K562 (cell line): ENCODE data around the gene TTL. TPM values are rescaled to one million over a fixed set of nuclear protein-coding genes. Genes with fewer than 3 reads are reported as not detected.

ENCODE experiments used
- CCAR2 ChIP-seq: fragments of 200-400 bp; formaldehyde crosslinking; IDR thresholded peaks from 2 replicates; pipeline ENCODE4 v1.6.1; 2017; ENCODE audit warnings: mild to moderate bottlenecking, low read depth, low read length
- CREBBP ChIP-seq: IDR thresholded peaks from one replicate; pipeline ENCODE4 v1.6.1; 2012; ENCODE audit warnings: low read depth, mild to moderate bottlenecking, control low read depth, inconsistent platforms, low read length
- DMBX1 ChIP-seq: fragments of 250-450 bp; sonication (Bioruptor Pico); IDR thresholded peaks from 2 replicates; pipeline ENCODE4 v1.8.0; 2022; ENCODE audit warnings: inconsistent platforms, mild to moderate bottlenecking, moderate library complexity, borderline replicate concordance
- FOXM1 ChIP-seq, 2 experiments: fragments of 450-650 bp in 1 of 2; sonication (generic) in 1 of 2; formaldehyde crosslinking in 1 of 2; IDR thresholded peaks; 2 replicates each; pipeline versions ENCODE4 v1.6.1 to v1.9.0; 2017 to 2022; ENCODE audit warnings: low read depth in 2 of 2, mild to moderate bottlenecking in 2 of 2, missing genetic modification reagents in 1 of 2, moderate library complexity in 1 of 2
- MCM7 ChIP-seq, 2 experiments: fragments of 450-650 bp; IDR thresholded peaks; 2 replicates each; pipeline ENCODE4 v1.6.1; 2016 to 2018
- PHTF2 ChIP-seq: fragments of 250-450 bp; sonication (Bioruptor Pico); IDR thresholded peaks from 2 replicates; pipeline ENCODE4 v1.5.0; 2021; ENCODE audit warnings: mild to moderate bottlenecking
- SMARCA5 ChIP-seq: fragments of 450-650 bp; IDR thresholded peaks from 2 replicates; pipeline ENCODE4 v1.6.1; 2016
- ZNF12 ChIP-seq: sonication (generic); formaldehyde crosslinking; IDR thresholded peaks from 2 replicates; pipeline ENCODE4 v1.4.0; 2020; ENCODE audit warnings: mild to moderate bottlenecking, missing genetic modification reagents
- ZNF134 ChIP-seq: fragments of 250-450 bp; sonication (Bioruptor Pico); conservative IDR thresholded peaks from 2 replicates; pipeline ENCODE4 v1.4.0; 2020
- ZNF696 ChIP-seq: fragments of 250-450 bp; sonication (Bioruptor Pico); conservative IDR thresholded peaks from 2 replicates; pipeline ENCODE4 v1.4.0; 2020; ENCODE audit warnings: mild to moderate bottlenecking, moderate library complexity
- polyA plus RNA-seq, 8 experiments: library from polyadenylated mRNA; depleted of rRNA in 4 of 8; stranded (reverse) in 5 of 8; unstranded in 3 of 8; fragments of >200 nt; fragmentation: Nextera tagmentation in 2 of 8; fragmentation: Illumina TruSeq in 1 of 8; extraction: Ambion mirVana in 2 of 8; extraction: Trizol in 1 of 8; gene quantifications; 2 replicates each; pipeline versions ENCODE4 v1.2.1 to v1.2.3, GENCODE V29; 2011 to 2014; ENCODE audit warnings: inconsistent platforms in 1 of 8, missing spikeins in 1 of 8
- total RNA-seq, 7 experiments: library from RNA; depleted of rRNA in 6 of 7; stranded (reverse); fragments of >200 nt in 6 of 7; fragmentation: Illumina TruSeq in 2 of 7; extraction: Trizol in 2 of 7; gene quantifications; 2 replicates each; pipeline versions ENCODE4 v1.2.1 to v1.2.3, GENCODE V29; 2011 to 2021; ENCODE audit warnings: low replicate concordance in 1 of 7
- TF ChIP-seq, protein P1 (sequence below): fragments of 200-600 bp; sonication (generic); IDR thresholded peaks from one replicate; pipeline ENCODE4 v1.6.1; 2012; ENCODE audit warnings: mild to moderate bottlenecking, low read depth, low read length, inconsistent platforms
- TF ChIP-seq, protein P2 (sequence below): sonication (generic); formaldehyde crosslinking; IDR thresholded peaks from 2 replicates; pipeline ENCODE4 v1.8.1; 2023; ENCODE audit warnings: mild to moderate bottlenecking, missing genetic modification reagents
- TF ChIP-seq, protein P3 (sequence below): sonication (generic); formaldehyde crosslinking; IDR thresholded peaks from 2 replicates; pipeline ENCODE4 v1.8.0; 2022; ENCODE audit warnings: mild to moderate bottlenecking, missing genetic modification reagents

Gene TTL
- total and polyA plus RNA-seq, 9 of the 15 experiments (the other 6 are each of a cell fraction or from before 2014, with no cell fraction given) = 9.4 to 54.4 (median 34.9) TPM

DNA sequence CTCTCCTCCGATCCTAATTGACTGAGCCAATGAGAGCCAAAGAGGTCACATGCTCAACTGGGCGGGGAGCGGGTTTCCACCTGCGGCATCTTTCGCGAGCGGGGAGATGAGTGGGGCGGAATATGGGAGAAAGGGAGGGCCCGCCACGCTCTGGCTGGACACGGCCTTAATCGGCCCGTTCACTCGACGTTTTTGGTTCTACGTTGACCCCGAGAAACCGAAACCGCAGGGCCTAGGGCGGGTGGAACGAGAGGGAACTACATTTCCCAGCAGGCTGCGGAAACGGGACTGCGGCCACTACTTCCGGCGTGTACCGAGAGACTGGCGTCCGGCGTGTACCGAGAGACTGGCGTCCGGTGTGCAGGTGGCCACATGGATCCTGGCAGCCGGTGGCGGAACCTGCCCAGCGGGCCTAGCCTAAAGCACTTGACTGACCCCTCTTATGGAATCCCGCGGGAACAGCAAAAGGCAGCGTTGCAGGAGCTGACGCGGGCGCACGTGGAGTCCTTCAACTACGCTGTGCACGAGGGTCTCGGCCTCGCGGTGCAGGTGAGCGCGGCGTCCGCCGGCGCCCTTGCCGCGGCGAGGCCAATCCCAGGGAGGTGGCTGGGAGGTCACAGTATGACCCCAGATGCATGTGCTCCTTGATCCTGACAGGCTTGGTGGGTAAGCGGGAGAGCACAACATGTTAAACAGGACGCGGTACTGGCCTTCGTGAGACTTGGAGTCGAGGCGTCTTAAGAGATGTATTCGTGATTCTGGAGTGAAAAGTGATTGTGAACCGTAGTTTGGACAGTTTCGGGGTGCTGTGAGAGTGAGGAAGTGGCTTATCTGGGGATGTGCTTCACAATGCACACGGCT is 60.4 kb downstream of the TTL start, which contains the start of gene POLR1B (continued):
- TF ChIP-seq, protein P1, sequence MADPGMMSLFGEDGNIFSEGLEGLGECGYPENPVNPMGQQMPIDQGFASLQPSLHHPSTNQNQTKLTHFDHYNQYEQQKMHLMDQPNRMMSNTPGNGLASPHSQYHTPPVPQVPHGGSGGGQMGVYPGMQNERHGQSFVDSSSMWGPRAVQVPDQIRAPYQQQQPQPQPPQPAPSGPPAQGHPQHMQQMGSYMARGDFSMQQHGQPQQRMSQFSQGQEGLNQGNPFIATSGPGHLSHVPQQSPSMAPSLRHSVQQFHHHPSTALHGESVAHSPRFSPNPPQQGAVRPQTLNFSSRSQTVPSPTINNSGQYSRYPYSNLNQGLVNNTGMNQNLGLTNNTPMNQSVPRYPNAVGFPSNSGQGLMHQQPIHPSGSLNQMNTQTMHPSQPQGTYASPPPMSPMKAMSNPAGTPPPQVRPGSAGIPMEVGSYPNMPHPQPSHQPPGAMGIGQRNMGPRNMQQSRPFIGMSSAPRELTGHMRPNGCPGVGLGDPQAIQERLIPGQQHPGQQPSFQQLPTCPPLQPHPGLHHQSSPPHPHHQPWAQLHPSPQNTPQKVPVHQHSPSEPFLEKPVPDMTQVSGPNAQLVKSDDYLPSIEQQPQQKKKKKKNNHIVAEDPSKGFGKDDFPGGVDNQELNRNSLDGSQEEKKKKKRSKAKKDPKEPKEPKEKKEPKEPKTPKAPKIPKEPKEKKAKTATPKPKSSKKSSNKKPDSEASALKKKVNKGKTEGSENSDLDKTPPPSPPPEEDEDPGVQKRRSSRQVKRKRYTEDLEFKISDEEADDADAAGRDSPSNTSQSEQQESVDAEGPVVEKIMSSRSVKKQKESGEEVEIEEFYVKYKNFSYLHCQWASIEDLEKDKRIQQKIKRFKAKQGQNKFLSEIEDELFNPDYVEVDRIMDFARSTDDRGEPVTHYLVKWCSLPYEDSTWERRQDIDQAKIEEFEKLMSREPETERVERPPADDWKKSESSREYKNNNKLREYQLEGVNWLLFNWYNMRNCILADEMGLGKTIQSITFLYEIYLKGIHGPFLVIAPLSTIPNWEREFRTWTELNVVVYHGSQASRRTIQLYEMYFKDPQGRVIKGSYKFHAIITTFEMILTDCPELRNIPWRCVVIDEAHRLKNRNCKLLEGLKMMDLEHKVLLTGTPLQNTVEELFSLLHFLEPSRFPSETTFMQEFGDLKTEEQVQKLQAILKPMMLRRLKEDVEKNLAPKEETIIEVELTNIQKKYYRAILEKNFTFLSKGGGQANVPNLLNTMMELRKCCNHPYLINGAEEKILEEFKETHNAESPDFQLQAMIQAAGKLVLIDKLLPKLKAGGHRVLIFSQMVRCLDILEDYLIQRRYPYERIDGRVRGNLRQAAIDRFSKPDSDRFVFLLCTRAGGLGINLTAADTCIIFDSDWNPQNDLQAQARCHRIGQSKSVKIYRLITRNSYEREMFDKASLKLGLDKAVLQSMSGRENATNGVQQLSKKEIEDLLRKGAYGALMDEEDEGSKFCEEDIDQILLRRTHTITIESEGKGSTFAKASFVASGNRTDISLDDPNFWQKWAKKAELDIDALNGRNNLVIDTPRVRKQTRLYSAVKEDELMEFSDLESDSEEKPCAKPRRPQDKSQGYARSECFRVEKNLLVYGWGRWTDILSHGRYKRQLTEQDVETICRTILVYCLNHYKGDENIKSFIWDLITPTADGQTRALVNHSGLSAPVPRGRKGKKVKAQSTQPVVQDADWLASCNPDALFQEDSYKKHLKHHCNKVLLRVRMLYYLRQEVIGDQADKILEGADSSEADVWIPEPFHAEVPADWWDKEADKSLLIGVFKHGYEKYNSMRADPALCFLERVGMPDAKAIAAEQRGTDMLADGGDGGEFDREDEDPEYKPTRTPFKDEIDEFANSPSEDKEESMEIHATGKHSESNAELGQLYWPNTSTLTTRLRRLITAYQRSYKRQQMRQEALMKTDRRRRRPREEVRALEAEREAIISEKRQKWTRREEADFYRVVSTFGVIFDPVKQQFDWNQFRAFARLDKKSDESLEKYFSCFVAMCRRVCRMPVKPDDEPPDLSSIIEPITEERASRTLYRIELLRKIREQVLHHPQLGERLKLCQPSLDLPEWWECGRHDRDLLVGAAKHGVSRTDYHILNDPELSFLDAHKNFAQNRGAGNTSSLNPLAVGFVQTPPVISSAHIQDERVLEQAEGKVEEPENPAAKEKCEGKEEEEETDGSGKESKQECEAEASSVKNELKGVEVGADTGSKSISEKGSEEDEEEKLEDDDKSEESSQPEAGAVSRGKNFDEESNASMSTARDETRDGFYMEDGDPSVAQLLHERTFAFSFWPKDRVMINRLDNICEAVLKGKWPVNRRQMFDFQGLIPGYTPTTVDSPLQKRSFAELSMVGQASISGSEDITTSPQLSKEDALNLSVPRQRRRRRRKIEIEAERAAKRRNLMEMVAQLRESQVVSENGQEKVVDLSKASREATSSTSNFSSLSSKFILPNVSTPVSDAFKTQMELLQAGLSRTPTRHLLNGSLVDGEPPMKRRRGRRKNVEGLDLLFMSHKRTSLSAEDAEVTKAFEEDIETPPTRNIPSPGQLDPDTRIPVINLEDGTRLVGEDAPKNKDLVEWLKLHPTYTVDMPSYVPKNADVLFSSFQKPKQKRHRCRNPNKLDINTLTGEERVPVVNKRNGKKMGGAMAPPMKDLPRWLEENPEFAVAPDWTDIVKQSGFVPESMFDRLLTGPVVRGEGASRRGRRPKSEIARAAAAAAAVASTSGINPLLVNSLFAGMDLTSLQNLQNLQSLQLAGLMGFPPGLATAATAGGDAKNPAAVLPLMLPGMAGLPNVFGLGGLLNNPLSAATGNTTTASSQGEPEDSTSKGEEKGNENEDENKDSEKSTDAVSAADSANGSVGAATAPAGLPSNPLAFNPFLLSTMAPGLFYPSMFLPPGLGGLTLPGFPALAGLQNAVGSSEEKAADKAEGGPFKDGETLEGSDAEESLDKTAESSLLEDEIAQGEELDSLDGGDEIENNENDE = no peak
- no peak for TF ChIP-seq CCAR2
- TF ChIP-seq CREBBP = no peak
- TF ChIP-seq, protein P2, sequence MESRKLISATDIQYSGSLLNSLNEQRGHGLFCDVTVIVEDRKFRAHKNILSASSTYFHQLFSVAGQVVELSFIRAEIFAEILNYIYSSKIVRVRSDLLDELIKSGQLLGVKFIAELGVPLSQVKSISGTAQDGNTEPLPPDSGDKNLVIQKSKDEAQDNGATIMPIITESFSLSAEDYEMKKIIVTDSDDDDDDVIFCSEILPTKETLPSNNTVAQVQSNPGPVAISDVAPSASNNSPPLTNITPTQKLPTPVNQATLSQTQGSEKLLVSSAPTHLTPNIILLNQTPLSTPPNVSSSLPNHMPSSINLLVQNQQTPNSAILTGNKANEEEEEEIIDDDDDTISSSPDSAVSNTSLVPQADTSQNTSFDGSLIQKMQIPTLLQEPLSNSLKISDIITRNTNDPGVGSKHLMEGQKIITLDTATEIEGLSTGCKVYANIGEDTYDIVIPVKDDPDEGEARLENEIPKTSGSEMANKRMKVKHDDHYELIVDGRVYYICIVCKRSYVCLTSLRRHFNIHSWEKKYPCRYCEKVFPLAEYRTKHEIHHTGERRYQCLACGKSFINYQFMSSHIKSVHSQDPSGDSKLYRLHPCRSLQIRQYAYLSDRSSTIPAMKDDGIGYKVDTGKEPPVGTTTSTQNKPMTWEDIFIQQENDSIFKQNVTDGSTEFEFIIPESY (CRISPR knock-in tag) = peak; percentile 10; the same call in 1 of the 2 replicates
- no peak for TF ChIP-seq DMBX1 (CRISPR knock-in tag)
- TF ChIP-seq ZNF696 (CRISPR knock-in tag) = no peak
- no peak for TF ChIP-seq SMARCA5
- TF ChIP-seq FOXM1 (IDR thresholded peaks at IDR 0.05; ENCODE audit: low read depth) = peak; percentile 5; the same call in 1 of the 2 replicates
- peak; percentile 87; the same call in 1 of the 2 replicates for TF ChIP-seq FOXM1 (CRISPR knock-in tag; IDR thresholded peaks at IDR 0.05; ENCODE audit: low read depth)
- TF ChIP-seq ZNF12 (CRISPR knock-in tag) = no peak
- no peak for TF ChIP-seq PHTF2 (CRISPR knock-in tag)
- TF ChIP-seq ZNF134 = no peak
- TF ChIP-seq, protein P3, sequence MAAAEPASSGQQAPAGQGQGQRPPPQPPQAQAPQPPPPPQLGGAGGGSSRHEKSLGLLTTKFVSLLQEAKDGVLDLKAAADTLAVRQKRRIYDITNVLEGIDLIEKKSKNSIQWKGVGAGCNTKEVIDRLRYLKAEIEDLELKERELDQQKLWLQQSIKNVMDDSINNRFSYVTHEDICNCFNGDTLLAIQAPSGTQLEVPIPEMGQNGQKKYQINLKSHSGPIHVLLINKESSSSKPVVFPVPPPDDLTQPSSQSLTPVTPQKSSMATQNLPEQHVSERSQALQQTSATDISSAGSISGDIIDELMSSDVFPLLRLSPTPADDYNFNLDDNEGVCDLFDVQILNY (CRISPR knock-in tag) = 0 out of 2 replicates have a peak, but pooled peaks have one; percentile 74
- TF ChIP-seq MCM7 (IDR thresholded peaks at IDR 0.05) = no peak
